A549 (cell line): ENCODE data around the gene BTBD10. TPM values are rescaled to one million over a fixed set of nuclear protein-coding genes. Genes with fewer than 3 reads are reported as not detected.
A peak's percentile ranks its signal among the peaks of the same experiment; 100 is the strongest.

ENCODE experiments used
- ATAC-seq, 2 experiments: fragments of 200-7000 bp in 1 of 2; fragments of >200 bp in 1 of 2; cut with Nextera tagmentation in 1 of 2; cut with Tn5 transposase in 1 of 2; 3 replicates each; pipeline versions ENCODE4 v1.8.0 to v1.9.1; 2018 to 2020; ENCODE audit warnings: mild to moderate bottlenecking in 1 of 2, moderate library complexity in 1 of 2
- CTCF ChIA-PET: fragments of 300-600 bp; sonication (Branson Sonifier 250); formaldehyde crosslinking; extraction: SDS; loops from one replicate; lab custom pipeline; 2021; ENCODE audit warnings: antibody characterized with exemption, inconsistent platforms; lab: Yijun Ruan, JAX
- POLR2A ChIA-PET: fragments of 350-600 bp; formaldehyde crosslinking; extraction: SDS; loops from one replicate; lab custom pipeline; 2021; ENCODE audit warnings: antibody characterized with exemption, inconsistent platforms; lab: Yijun Ruan, JAX
- DNase-seq, 2 experiments: peaks; one replicate each; pipeline versions ENCODE4 v3.0.0 to v3.0.0-alpha.2; 2011 to 2016; ENCODE audit warnings: low read depth in 1 of 2, low spot score in 1 of 2
- FAIRE-seq: peaks from 2 replicates; lab custom pipeline; 2011; peaks lifted over from hg19 to GRCh38; lab: Jason Lieb, UNC
- H3K27ac ChIP-seq, 2 experiments: fragments of >200 bp; sonication (Bioruptor Twin); formaldehyde crosslinking; 3 replicates each; pipeline ENCODE4 v1.5.1; 2016 to 2017
- H3K4me1 ChIP-seq: fragments of >200 bp; sonication (Bioruptor Twin); formaldehyde crosslinking; 3 replicates; pipeline ENCODE4 v1.6.1; 2016
- H3K4me2 ChIP-seq: fragments of >200 bp; sonication (Bioruptor Twin); formaldehyde crosslinking; 3 replicates; pipeline ENCODE4 v1.6.1; 2016
- H3K4me3 ChIP-seq: fragments of >200 bp; sonication (Bioruptor Twin); formaldehyde crosslinking; 3 replicates; pipeline ENCODE4 v1.5.1; 2016
- H3K9me3 ChIP-seq: fragments of >200 bp; sonication (Bioruptor Twin); formaldehyde crosslinking; 3 replicates; pipeline ENCODE4 v1.6.1; 2016
- CBX8 ChIP-seq: fragments of 200-600 bp; sonication (generic); IDR thresholded peaks from 2 replicates; pipeline ENCODE4 v1.6.1; 2016
- CHD2 ChIP-seq: fragments of 150-350 bp; IDR thresholded peaks from 2 replicates; pipeline ENCODE4 v1.6.1; 2014; ENCODE audit warnings: low read length; ENCODE audit not compliant: partially characterized antibody
- CTCF ChIP-seq: fragments of >200 bp; sonication (Bioruptor Twin); formaldehyde crosslinking; IDR thresholded peaks from 3 replicates; pipeline ENCODE4 v1.5.1; 2016
- EHMT2 ChIP-seq: fragments of 200-600 bp; sonication (generic); IDR thresholded peaks from 2 replicates; pipeline ENCODE4 v1.6.1; 2016; ENCODE audit warnings: antibody characterized with exemption, low read depth, mild to moderate bottlenecking, moderate library complexity
- EP300 ChIP-seq, 2 experiments: fragments of >200 bp; sonication (Bioruptor Twin); formaldehyde crosslinking; IDR thresholded peaks; 2 replicates in 1 of 2; 3 replicates in 1 of 2; pipeline ENCODE4 v1.6.1; 2016 to 2017
- HOXB13 ChIP-seq: fragments of 250-450 bp; sonication (Bioruptor Pico); IDR thresholded peaks from 2 replicates; pipeline ENCODE4 v1.5.0; 2020; ENCODE audit warnings: low read depth, mild to moderate bottlenecking, moderate library complexity
- JUNB ChIP-seq: fragments of >200 bp; sonication (Bioruptor Twin); formaldehyde crosslinking; IDR thresholded peaks from 2 replicates; pipeline ENCODE4 v1.6.1; 2016
- KDM5A ChIP-seq: fragments of 200-600 bp; sonication (generic); IDR thresholded peaks from 2 replicates; pipeline ENCODE4 v1.6.1; 2016; ENCODE audit warnings: antibody characterized with exemption, mild to moderate bottlenecking
- MAFK ChIP-seq: fragments of 450-650 bp; IDR thresholded peaks from 2 replicates; pipeline ENCODE4 v1.6.1; 2014; ENCODE audit not compliant: partially characterized antibody
- PHF8 ChIP-seq: fragments of 200-600 bp; sonication (generic); IDR thresholded peaks from 2 replicates; pipeline ENCODE4 v1.6.1; 2016; ENCODE audit warnings: low read depth, mild to moderate bottlenecking, antibody characterized with exemption, moderate library complexity, borderline replicate concordance
- RAD21 ChIP-seq, 2 experiments: fragments of >200 bp in 1 of 2; sonication (Bioruptor Twin) in 1 of 2; formaldehyde crosslinking in 1 of 2; IDR thresholded peaks in 1 of 2; conservative IDR thresholded peaks in 1 of 2; 2 replicates in 1 of 2; 3 replicates in 1 of 2; pipeline ENCODE4 v1.6.1; 2012 to 2018; ENCODE audit warnings: inconsistent platforms in 1 of 2
- RARB ChIP-seq: fragments of 250-450 bp; sonication (Bioruptor Pico); IDR thresholded peaks from 2 replicates; pipeline ENCODE4 v1.8.0; 2021; ENCODE audit warnings: mild to moderate bottlenecking, moderate library complexity
- RFX5 ChIP-seq: fragments of 450-650 bp; IDR thresholded peaks from 2 replicates; pipeline ENCODE4 v1.7.1; 2014; ENCODE audit warnings: antibody characterized with exemption, mild to moderate bottlenecking, moderate library complexity
- SMC3 ChIP-seq: fragments of >200 bp; sonication (Bioruptor Twin); formaldehyde crosslinking; IDR thresholded peaks from 3 replicates; pipeline ENCODE4 v1.6.1; 2018; ENCODE audit warnings: inconsistent platforms
- TFCP2L1 ChIP-seq: fragments of 250-450 bp; sonication (Bioruptor Pico); IDR thresholded peaks from 2 replicates; pipeline ENCODE4 v1.5.0; 2021; ENCODE audit warnings: mild to moderate bottlenecking
- ZNF302 ChIP-seq: fragments of 250-450 bp; sonication (Bioruptor Pico); IDR thresholded peaks from 2 replicates; pipeline ENCODE4 v1.9.0; 2021; ENCODE audit warnings: inconsistent platforms, mild to moderate bottlenecking, moderate library complexity
- ZSCAN20 ChIP-seq: fragments of 250-450 bp; sonication (Bioruptor Pico); IDR thresholded peaks from 2 replicates; pipeline ENCODE4 v1.8.0; 2022; ENCODE audit warnings: mild to moderate bottlenecking, moderate library complexity
- WGBS: methylation state at CpG from one replicate; pipeline ENCODE4 v1.1.6; 2017; ENCODE audit errors: missing lambda C conversion rate; 5-methylcytosine and 5-hydroxymethylcytosine counted together
- polyA plus RNA-seq, 4 experiments: library from polyadenylated mRNA; depleted of rRNA in 3 of 4; stranded (reverse); fragments of >200 nt; fragmentation: RNase III in 1 of 4; extraction: RNeasy Plus Mini Kit Qiagen cat#74134 plus additional on column Dnase treatment in 1 of 4; gene quantifications; 2 replicates in 3 of 4; 3 replicates in 1 of 4; pipeline ENCODE4 v1.2.3, GENCODE V29; 2011 to 2017
- TF ChIP-seq, protein P1 (sequence below): fragments of 250-450 bp; sonication (Bioruptor Pico); IDR thresholded peaks from 2 replicates; pipeline ENCODE4 v1.5.0; 2021; ENCODE audit warnings: mild to moderate bottlenecking, moderate library complexity, borderline replicate concordance
- TF ChIP-seq, protein P2 (sequence below): IDR thresholded peaks from 2 replicates; pipeline ENCODE4 v1.6.1; 2012
- TF ChIP-seq, protein P3 (sequence below): fragments of 450-650 bp; IDR thresholded peaks from 2 replicates; pipeline ENCODE4 v1.6.1; 2014; ENCODE audit warnings: antibody characterized with exemption
- TF ChIP-seq, protein P4 (sequence below): fragments of >200 bp; sonication (Bioruptor Twin); formaldehyde crosslinking; IDR thresholded peaks from 2 replicates; pipeline ENCODE4 v1.6.1; 2016
- TF ChIP-seq, protein P5 (sequence below): fragments of 150-350 bp; IDR thresholded peaks from 2 replicates; pipeline ENCODE4 v1.6.1; 2014; ENCODE audit warnings: low read depth, mild to moderate bottlenecking, low read length

BTBD10 gene
- polyA plus RNA-seq, 2 of the 4 experiments (the other 2 are of a cell fraction), result 33.7 to 54.2 TPM

GRCh38 chr11:13468750-13469149 is 5.7 kb upstream of the BTBD10 start (continued):
- TF ChIP-seq CHD2, result no peak

DNA sequence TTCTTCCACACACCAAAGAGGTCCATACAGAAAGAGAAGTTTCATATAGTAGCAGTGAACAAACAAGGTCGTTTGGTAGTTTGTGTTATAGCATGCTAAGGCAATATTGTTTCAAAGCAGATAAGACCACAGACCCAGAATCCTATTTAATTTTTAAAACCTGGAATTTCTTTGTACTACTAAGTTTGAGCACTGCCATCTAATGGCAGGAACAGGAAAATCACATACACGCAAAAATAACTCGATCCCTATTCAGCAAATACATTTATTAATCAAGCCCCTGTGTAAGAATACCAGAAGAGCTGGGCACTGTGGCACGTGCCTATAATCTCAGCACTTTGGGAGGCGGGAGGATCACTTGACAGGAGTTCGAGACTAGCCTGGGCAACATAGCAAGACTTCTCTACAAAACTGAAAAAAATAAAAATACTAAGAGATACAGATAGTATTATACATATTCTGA is 2.9 kb upstream of the BTBD10 start:
- FAIRE-seq, result no peak
- H3K27ac ChIP-seq, result no peak overlapping the region
- no peak overlapping the region for H3K4me3 ChIP-seq
- DNase-seq, result peak; percentile 54 to 62
- peaks cover 13% of the 10 kb centered on the region for H3K4me1 ChIP-seq
- no peak for ATAC-seq
- ChIA-PET POLR2A (no interaction called here), CTCF (interaction anchor here (0.6 to 3.4 kb wide), 14 partner anchors 8 to 1281 kb away, joined by 3 to 18 read pairs (median 4); no protein-coding TSS in a partner anchor)
- H3K4me2 ChIP-seq, result peak overlapping the region; percentile 20; the same call in 1 of the 3 replicates
- whole genome bisulfite sequencing, result under 1% methylated on average over 6 of the region's 6 CpGs
- TF ChIP-seq EHMT2 (no peak), ZSCAN20 (no peak), PHF8 (no peak), ZNF302 (CRISPR knock-in tag) (no peak), CBX8 (no peak), CTCF (peak; percentile 74), EP300 (IDR thresholded peaks at IDR 0.05) (no peak), HOXB13 (no peak), TFCP2L1 (CRISPR knock-in tag) (no peak), JUNB (no peak), RAD21 (conservative IDR thresholded peaks at IDR 0.05 in 1 of 2, IDR thresholded peaks at IDR 0.05 in 1 of 2) (peak; percentile 48 to 50; a peak in 4 of 5 replicates), KDM5A (no peak), RFX5 (no peak), CHD2 (no peak), MAFK (no peak), SMC3 (peak; percentile 45), RARB (no peak)
- TF ChIP-seq, protein P1, sequence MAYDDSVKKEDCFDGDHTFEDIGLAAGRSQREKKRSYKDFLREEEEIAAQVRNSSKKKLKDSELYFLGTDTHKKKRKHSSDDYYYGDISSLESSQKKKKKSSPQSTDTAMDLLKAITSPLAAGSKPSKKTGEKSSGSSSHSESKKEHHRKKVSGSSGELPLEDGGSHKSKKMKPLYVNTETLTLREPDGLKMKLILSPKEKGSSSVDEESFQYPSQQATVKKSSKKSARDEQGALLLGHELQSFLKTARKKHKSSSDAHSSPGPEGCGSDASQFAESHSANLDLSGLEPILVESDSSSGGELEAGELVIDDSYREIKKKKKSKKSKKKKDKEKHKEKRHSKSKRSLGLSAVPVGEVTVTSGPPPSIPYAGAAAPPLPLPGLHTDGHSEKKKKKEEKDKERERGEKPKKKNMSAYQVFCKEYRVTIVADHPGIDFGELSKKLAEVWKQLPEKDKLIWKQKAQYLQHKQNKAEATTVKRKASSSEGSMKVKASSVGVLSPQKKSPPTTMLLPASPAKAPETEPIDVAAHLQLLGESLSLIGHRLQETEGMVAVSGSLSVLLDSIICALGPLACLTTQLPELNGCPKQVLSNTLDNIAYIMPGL (CRISPR knock-in tag), result no peak
- TF ChIP-seq, protein P2, sequence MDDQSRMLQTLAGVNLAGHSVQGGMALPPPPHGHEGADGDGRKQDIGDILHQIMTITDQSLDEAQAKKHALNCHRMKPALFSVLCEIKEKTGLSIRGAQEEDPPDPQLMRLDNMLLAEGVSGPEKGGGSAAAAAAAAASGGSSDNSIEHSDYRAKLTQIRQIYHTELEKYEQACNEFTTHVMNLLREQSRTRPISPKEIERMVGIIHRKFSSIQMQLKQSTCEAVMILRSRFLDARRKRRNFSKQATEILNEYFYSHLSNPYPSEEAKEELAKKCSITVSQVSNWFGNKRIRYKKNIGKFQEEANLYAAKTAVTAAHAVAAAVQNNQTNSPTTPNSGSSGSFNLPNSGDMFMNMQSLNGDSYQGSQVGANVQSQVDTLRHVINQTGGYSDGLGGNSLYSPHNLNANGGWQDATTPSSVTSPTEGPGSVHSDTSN, result no peak
- TF ChIP-seq, protein P3, sequence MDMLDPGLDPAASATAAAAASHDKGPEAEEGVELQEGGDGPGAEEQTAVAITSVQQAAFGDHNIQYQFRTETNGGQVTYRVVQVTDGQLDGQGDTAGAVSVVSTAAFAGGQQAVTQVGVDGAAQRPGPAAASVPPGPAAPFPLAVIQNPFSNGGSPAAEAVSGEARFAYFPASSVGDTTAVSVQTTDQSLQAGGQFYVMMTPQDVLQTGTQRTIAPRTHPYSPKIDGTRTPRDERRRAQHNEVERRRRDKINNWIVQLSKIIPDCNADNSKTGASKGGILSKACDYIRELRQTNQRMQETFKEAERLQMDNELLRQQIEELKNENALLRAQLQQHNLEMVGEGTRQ, result no peak
- TF ChIP-seq, protein P4, sequence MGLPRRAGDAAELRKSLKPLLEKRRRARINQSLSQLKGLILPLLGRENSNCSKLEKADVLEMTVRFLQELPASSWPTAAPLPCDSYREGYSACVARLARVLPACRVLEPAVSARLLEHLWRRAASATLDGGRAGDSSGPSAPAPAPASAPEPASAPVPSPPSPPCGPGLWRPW, result no peak
- TF ChIP-seq, protein P5, sequence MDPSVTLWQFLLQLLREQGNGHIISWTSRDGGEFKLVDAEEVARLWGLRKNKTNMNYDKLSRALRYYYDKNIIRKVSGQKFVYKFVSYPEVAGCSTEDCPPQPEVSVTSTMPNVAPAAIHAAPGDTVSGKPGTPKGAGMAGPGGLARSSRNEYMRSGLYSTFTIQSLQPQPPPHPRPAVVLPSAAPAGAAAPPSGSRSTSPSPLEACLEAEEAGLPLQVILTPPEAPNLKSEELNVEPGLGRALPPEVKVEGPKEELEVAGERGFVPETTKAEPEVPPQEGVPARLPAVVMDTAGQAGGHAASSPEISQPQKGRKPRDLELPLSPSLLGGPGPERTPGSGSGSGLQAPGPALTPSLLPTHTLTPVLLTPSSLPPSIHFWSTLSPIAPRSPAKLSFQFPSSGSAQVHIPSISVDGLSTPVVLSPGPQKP, result no peak
- no peaks in the 10 kb centered on the region for H3K9me3 ChIP-seq
